OCI-LY3 (cell line): Measurements from ENCODE around the gene DHX57.
"Not testable (repeated sequence)": the region's sequence is repeated elsewhere in the genome, so short reads cannot be mapped to it uniquely, and the experiment has no call there.

Experiments used
- H2AFZ ChIP-seq: fragments of 200-600, 300-600 bp; shearing (Covaris generic); 2 replicates; pipeline ENCODE4 v1.6.0; 2014; ENCODE audit warnings: antibody characterized with exemption, low read depth, low read length
- H3K27ac ChIP-seq: fragments of 200-600, 300-600 bp; sonication (generic); 2 replicates; pipeline ENCODE4 v1.5.1; 2014; ENCODE audit warnings: mild to moderate bottlenecking, low read length, moderate library complexity, mixed read lengths
- H3K27me3 ChIP-seq: fragments of 200-600, 300-600 bp; sonication (generic); 2 replicates; pipeline ENCODE4 v1.6.1; 2014; ENCODE audit warnings: low read depth, low read length, mixed read lengths
- H3K36me3 ChIP-seq: fragments of 200-600, 300-600 bp; sonication (generic); replicated peaks from 2 replicates; pipeline ENCODE3; 2014; ENCODE audit warnings: low read depth, low read length, mixed read lengths
- H3K4me1 ChIP-seq: fragments of 300-600, 200-600 bp; sonication (generic); 2 replicates; pipeline ENCODE4 v1.6.1; 2014; ENCODE audit warnings: low read length, mixed read lengths
- H3K4me2 ChIP-seq: fragments of 200-600, 300-600 bp; sonication (generic); 2 replicates; pipeline ENCODE4 v1.6.1; 2014; ENCODE audit warnings: low read length, mixed read lengths
- H3K4me3 ChIP-seq: fragments of 300-600, 200-600 bp; sonication (generic); 2 replicates; pipeline ENCODE4 v1.5.1; 2014; ENCODE audit warnings: antibody characterized with exemption, mild to moderate bottlenecking, low read length, moderate library complexity
- H3K79me2 ChIP-seq: fragments of 300-600, 200-600 bp; shearing (Covaris generic); 2 replicates; pipeline ENCODE4 v1.6.1; 2014; ENCODE audit warnings: mild to moderate bottlenecking, low read length, mixed read lengths
- H3K9ac ChIP-seq: fragments of 300-600, 200-600 bp; shearing (Covaris generic); 2 replicates; pipeline ENCODE4 v1.6.0; 2014; ENCODE audit warnings: mild to moderate bottlenecking, low read length, moderate library complexity
- H3K9me3 ChIP-seq: fragments of 200-600, 300-600 bp; shearing (Covaris generic); 2 replicates; pipeline ENCODE4 v1.6.1; 2014; ENCODE audit warnings: low read length, mixed read lengths; ENCODE audit not compliant: insufficient read depth
- H4K20me1 ChIP-seq: fragments of 200-600, 300-600 bp; sonication (generic); 2 replicates; pipeline ENCODE4 v1.6.1; 2016; ENCODE audit warnings: low read length, mixed read lengths; ENCODE audit not compliant: insufficient read depth
- EZH2phosphoT487 ChIP-seq: fragments of 200-600 bp; shearing (Covaris generic); IDR thresholded peaks from 2 replicates; pipeline ENCODE4 v1.6.1; 2018; ENCODE audit warnings: antibody characterized with exemption, mixed run types, low read depth
- TF ChIP-seq, protein P1 (sequence below): fragments of 200-600, 300-600 bp; sonication (generic); IDR thresholded peaks from 2 replicates; pipeline ENCODE4 v1.5.1; 2014; ENCODE audit warnings: antibody characterized with exemption, low read length, low read depth

The DHX57 gene

DNA sequence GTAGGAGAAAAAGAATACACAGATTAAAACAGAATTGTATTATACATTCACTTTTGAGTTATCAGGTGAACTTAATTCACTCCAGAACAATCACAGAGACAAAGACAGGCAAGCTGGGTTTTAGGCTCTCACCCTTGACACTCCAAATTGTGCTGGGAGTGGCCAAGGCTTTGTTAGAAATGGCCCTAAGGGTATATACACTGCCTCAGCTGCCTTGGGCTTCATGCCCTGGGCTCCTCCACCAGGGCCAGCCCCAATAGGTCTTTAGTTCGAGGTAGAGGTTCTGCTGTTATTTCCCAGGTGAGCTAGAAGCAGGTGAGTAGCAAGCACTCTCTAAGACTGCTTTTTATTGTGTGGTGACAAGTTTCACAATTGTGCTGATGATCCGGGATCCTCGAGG, 77.8 kb downstream of the DHX57 start:
- TF ChIP-seq EZH2phosphoT487: no peak
- TF ChIP-seq, protein P1, sequence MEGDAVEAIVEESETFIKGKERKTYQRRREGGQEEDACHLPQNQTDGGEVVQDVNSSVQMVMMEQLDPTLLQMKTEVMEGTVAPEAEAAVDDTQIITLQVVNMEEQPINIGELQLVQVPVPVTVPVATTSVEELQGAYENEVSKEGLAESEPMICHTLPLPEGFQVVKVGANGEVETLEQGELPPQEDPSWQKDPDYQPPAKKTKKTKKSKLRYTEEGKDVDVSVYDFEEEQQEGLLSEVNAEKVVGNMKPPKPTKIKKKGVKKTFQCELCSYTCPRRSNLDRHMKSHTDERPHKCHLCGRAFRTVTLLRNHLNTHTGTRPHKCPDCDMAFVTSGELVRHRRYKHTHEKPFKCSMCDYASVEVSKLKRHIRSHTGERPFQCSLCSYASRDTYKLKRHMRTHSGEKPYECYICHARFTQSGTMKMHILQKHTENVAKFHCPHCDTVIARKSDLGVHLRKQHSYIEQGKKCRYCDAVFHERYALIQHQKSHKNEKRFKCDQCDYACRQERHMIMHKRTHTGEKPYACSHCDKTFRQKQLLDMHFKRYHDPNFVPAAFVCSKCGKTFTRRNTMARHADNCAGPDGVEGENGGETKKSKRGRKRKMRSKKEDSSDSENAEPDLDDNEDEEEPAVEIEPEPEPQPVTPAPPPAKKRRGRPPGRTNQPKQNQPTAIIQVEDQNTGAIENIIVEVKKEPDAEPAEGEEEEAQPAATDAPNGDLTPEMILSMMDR: no peak
- no peak overlapping the region for H3K9ac ChIP-seq

DNA sequence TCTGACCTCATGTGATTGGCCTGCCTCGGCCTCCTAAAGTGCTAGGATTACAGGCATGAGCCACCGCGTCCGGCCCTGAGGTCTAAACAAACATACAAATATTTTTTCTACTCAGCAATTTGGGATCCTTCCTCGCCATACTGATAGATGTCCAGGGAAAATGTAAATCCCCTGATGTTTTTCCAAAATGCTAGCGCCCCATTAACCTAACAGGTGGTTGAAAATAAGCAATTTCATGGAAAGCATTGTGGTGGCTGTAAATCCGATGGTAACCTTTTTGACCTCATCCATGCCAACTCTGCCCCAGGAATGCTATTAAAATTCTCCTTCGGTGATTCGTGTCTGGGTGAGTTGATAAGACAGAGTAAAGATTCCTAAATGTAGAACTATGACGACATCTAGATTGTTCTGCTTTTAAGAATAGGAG, 78.5 kb downstream of the DHX57 start:
- no peak for TF ChIP-seq EZH2phosphoT487
- TF ChIP-seq, protein P1: no peak
- no peaks in the 10 kb centered on the region for H4K20me1 ChIP-seq
- H3K36me3 ChIP-seq: peaks cover 3% of the 10 kb centered on the region
- H3K9me3 ChIP-seq: no peaks in the 10 kb centered on the region
- no peaks in the 10 kb centered on the region for H3K79me2 ChIP-seq
- H3K27ac ChIP-seq: no peak overlapping the region
- no peak overlapping the region for H3K9ac ChIP-seq
- no peak overlapping the region for H3K4me2 ChIP-seq
- H3K4me3 ChIP-seq: no peak overlapping the region
- H3K27me3 ChIP-seq: no peaks in the 10 kb centered on the region
- no peak overlapping the region for H2AFZ ChIP-seq
- H3K4me1 ChIP-seq: no peaks in the 10 kb centered on the region

More for the DNA sequence above, 77.8 kb downstream of the DHX57 start:
- Histone ChIP-seq H3K79me2 (no peaks in the 10 kb centered on the region), H2AFZ (no peak overlapping the region), H3K4me2 (no peak overlapping the region), H3K36me3 (peaks cover 6% of the 10 kb centered on the region), H3K4me3 (no peak overlapping the region), H3K27ac (no peak overlapping the region), H3K9me3 (no peaks in the 10 kb centered on the region), H3K4me1 (no peaks in the 10 kb centered on the region), H4K20me1 (no peaks in the 10 kb centered on the region), H3K27me3 (no peaks in the 10 kb centered on the region)

DNA sequence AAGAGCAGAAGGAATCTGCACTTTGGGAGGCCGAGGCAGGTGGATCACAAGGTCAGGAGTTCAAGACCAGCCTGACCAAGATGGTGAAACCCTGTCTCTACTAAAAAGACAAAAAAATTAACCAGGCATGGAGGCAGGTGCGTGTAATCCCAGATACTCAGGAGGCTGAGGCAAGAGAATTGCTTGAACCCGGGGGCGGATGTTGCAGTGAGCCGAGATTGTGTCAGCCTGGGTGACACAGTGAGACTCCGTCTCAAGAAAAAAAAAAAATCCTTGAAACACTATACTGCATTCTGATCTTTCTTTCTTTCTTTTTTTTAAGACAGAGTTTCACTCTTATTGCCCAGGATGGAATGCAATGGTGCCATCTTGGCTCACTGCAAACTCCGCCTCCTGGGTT, 80.7 kb downstream of the DHX57 start:
- H3K27ac ChIP-seq, H3K4me1 ChIP-seq, H3K9ac ChIP-seq, H3K4me3 ChIP-seq, H3K4me2 ChIP-seq, H3K9me3 ChIP-seq, H2AFZ ChIP-seq, H3K27me3 ChIP-seq, H4K20me1 ChIP-seq, H3K36me3 ChIP-seq, H3K79me2 ChIP-seq: not testable (repeated sequence)

DNA sequence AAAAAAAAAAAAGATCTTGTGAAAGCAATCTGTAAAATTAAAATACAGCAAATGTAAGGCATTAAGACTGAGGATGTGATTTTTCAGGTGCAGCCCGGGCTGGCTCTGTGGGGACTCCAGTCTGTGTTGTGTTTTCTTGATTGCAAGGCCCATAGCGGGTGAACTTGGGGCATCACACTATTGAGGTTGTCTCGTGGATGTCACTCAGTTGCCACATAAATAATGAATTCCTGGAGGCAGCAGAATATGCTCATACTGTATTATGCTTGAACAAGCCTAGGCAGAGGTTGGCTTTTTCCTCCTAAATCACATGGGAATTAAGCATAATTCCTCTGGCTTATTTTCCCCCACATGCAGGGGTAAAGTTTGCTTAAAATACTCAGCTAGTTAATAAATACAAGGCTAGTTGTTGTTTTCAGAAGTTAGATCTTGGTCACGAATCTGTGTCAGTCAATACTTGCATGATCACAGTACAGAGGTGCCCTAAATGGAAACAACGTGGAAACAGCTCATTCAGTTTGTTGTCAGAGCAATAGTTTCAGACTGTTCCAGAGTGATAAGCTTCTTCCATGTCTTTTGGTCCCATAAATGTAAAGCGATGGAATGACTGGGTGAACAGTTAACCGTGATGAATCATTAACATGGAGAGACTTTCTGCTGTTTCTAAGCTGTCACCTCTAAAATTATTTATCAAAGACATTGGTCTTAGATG, 81.3 kb downstream of the DHX57 start:
- Histone ChIP-seq H3K4me2 (no peak overlapping the region), H3K27ac (no peak overlapping the region), H3K9ac (no peak overlapping the region), H3K79me2 (no peaks in the 10 kb centered on the region), H3K27me3 (no peaks in the 10 kb centered on the region), H2AFZ (no peak overlapping the region), H3K9me3 (no peaks in the 10 kb centered on the region), H3K36me3 (no peaks in the 10 kb centered on the region), H3K4me3 (no peak overlapping the region), H3K4me1 (peaks cover 7% of the 10 kb centered on the region), H4K20me1 (no peaks in the 10 kb centered on the region)
- TF ChIP-seq, protein P1: no peak
- TF ChIP-seq EZH2phosphoT487: no peak
